PC-3 (cell line): ENCODE data around the gene CMTM7. TPM values are rescaled to one million over a fixed set of nuclear protein-coding genes. Genes with fewer than 3 reads are reported as not detected.

ENCODE experiments used
- ATAC-seq: fragments of 200-7000 bp; cut with Tn5 transposase; 2 replicates; pipeline ENCODE4 v1.9.1; 2020; ENCODE audit warnings: mild to moderate bottlenecking, moderate library complexity
- BruUV-seq: library from RNA; stranded (reverse); fragments of 400-500 nt; replicated peaks from 2 replicates; lab custom pipeline; 2021; lab: Mats Ljungman, UMichigan
- CTCF ChIA-PET: fragments of 300-600 bp; sonication (Branson Sonifier 250); formaldehyde crosslinking; loops from one replicate; lab custom pipeline; 2022; ENCODE audit warnings: antibody characterized with exemption; lab: Charles Lee
- POLR2A ChIA-PET: fragments of 300-600 bp; sonication (Branson Sonifier 250); formaldehyde crosslinking; loops from one replicate; lab custom pipeline; 2022; ENCODE audit warnings: antibody characterized with exemption; ENCODE audit not compliant: unreplicated experiment; lab: Charles Lee
- DNase-seq: peaks from one replicate; pipeline ENCODE4 v3.0.0-alpha.2; 2015
- H2AFZ ChIP-seq: fragments of 300-600 bp; sonication (generic); 2 replicates; pipeline ENCODE4 v1.6.0; 2016; ENCODE audit warnings: antibody characterized with exemption, low read length
- H3F3A ChIP-seq: fragments of 300-600 bp; sonication (generic); one replicate; pipeline ENCODE4 v1.6.0; 2017; ENCODE audit warnings: antibody characterized with exemption, low read length, control low read depth, mild to moderate bottlenecking; ENCODE audit not compliant: unreplicated experiment
- H3K27ac ChIP-seq: fragments of 300-600 bp; sonication (generic); 2 replicates; pipeline ENCODE4 v1.5.1; 2016; ENCODE audit warnings: mild to moderate bottlenecking, low read length
- H3K27me3 ChIP-seq: fragments of 300-600 bp; sonication (generic); 2 replicates; pipeline ENCODE4 v1.6.1; 2016; ENCODE audit warnings: low read length, mixed read lengths
- H3K36me3 ChIP-seq: fragments of 300-600 bp; sonication (generic); 2 replicates; pipeline ENCODE4 v1.6.1; 2016; ENCODE audit warnings: low read depth, mixed run types, low read length, mixed read lengths
- H3K4me1 ChIP-seq: fragments of 300-600 bp; sonication (generic); 2 replicates; pipeline ENCODE4 v1.5.1; 2016; ENCODE audit warnings: low read length; ENCODE audit not compliant: insufficient read depth
- H3K4me2 ChIP-seq: fragments of 300-600 bp; sonication (generic); 2 replicates; pipeline ENCODE4 v1.6.0; 2016; ENCODE audit warnings: low read length
- H3K4me3 ChIP-seq: fragments of 300-600 bp; sonication (generic); 2 replicates; pipeline ENCODE4 v1.5.1; 2016; ENCODE audit warnings: mild to moderate bottlenecking, low read length, mixed read lengths
- H3K79me2 ChIP-seq: fragments of 300-600 bp; sonication (generic); 2 replicates; pipeline ENCODE4 v1.6.1; 2017; ENCODE audit warnings: low read length, mixed read lengths
- H3K9ac ChIP-seq: fragments of 300-600 bp; sonication (generic); 2 replicates; pipeline ENCODE4 v1.6.0; 2016; ENCODE audit warnings: mild to moderate bottlenecking, low read length
- H3K9me2 ChIP-seq: fragments of 300-600 bp; sonication (generic); replicated peaks from 2 replicates; pipeline ENCODE4 v1.6.1; 2016; ENCODE audit warnings: mixed run types, low read length, mixed read lengths
- H3K9me3 ChIP-seq: fragments of 300-600 bp; sonication (generic); 2 replicates; pipeline ENCODE4 v1.6.1; 2016; ENCODE audit warnings: low read length, mixed read lengths
- H4K20me1 ChIP-seq: fragments of 300-600 bp; sonication (generic); 2 replicates; pipeline ENCODE4 v1.6.1; 2016; ENCODE audit warnings: low read length, mixed read lengths
- CTCF ChIP-seq: fragments of 300-600 bp; sonication (generic); conservative IDR thresholded peaks from 2 replicates; pipeline ENCODE4 v1.5.1; 2017; ENCODE audit warnings: antibody characterized with exemption, low read depth, mild to moderate bottlenecking, low read length
- EZH2 ChIP-seq: fragments of 300-600 bp; sonication (generic); IDR thresholded peaks from one replicate; pipeline ENCODE4 v1.6.1; 2017; ENCODE audit warnings: antibody characterized with exemption, mild to moderate bottlenecking, low read length; ENCODE audit not compliant: unreplicated experiment
- EZH2phosphoT487 ChIP-seq: fragments of 300-600 bp; sonication (generic); IDR thresholded peaks from 2 replicates; pipeline ENCODE4 v1.6.1; 2018; ENCODE audit warnings: mild to moderate bottlenecking, antibody characterized with exemption, low read length, borderline replicate concordance
- intact Hi-C: fragments of 100-400 bp; cut with micrococcal nuclease; formaldehyde crosslinking; loops from 2 replicates; pipeline ENCODE4 v1.9.0; 2023
- total RNA-seq: library from RNA; depleted of rRNA; stranded (reverse); fragments of >200 nt; gene quantifications from 2 replicates; pipeline ENCODE4 v1.2.3, GENCODE V29; 2014

Gene CMTM7
- total RNA-seq, 1 experiment from 2014 or later = 37.1 TPM

- H3K9me2 ChIP-seq = no peaks in the 10 kb centered on the region
- no peak for ATAC-seq
- H3K4me1 ChIP-seq = peaks cover 61% of the 10 kb centered on the region
- CTCF ChIA-PET = interaction anchor here (0.6 to 0.7 kb wide), 2 partner anchors 80 to 87 kb away, joined by 4 read pairs; partner anchors contain the start of gene CMTM6
- H3K36me3 ChIP-seq = peaks cover 5% of the 10 kb centered on the region; the same call in 1 of the 2 replicates
- peak overlapping the region; percentile 34; the same call in 1 of the 2 replicates for H3K4me3 ChIP-seq
- peak overlapping the region; percentile 99 for H3K27ac ChIP-seq
- no peak for DNase-seq
- H3K4me2 ChIP-seq = peak overlapping the region; percentile 85
- H3F3A ChIP-seq = peaks cover 28% of the 10 kb centered on the region
- peaks cover 91% of the 10 kb centered on the region for H3K79me2 ChIP-seq
- H3K9me3 ChIP-seq = no peaks in the 10 kb centered on the region
- H2AFZ ChIP-seq = no peak overlapping the region
- no peaks in the 10 kb centered on the region for H3K27me3 ChIP-seq
- intact Hi-C loops = loop anchor here (1.0 kb wide), 4 partner anchors 20 to 47 kb away; partner anchors contain the start of gene CMTM7
- TF ChIP-seq EZH2 (no peak), EZH2phosphoT487 (no peak), CTCF (no peak)
- no peaks in the 10 kb centered on the region for H4K20me1 ChIP-seq
- POLR2A ChIA-PET = interaction anchor here (0.5 kb wide), 1 partner anchor 16 kb away, joined by 4 read pairs; no protein-coding TSS in a partner anchor
- no TSS peak for BruUV-seq
- 0 out of 2 replicates have a peak overlapping the region, but pooled peaks have one; percentile 87 for H3K9ac ChIP-seq
Observed at GRCh38 chr3:32422943-32423342, 31.3 kb downstream of the CMTM7 start.

GRCh38 chr3:32423534-32423933 is 31.9 kb downstream of the CMTM7 start:
- H3K9me3 ChIP-seq = no peaks in the 10 kb centered on the region
- H3K27ac ChIP-seq = peak overlapping the region; percentile 99; the same call in 1 of the 2 replicates
- ChIA-PET CTCF (no interaction called here), POLR2A (no interaction called here)
- no peak for DNase-seq
- H3K36me3 ChIP-seq = peaks cover 1% of the 10 kb centered on the region; the same call in 1 of the 2 replicates
- no peak overlapping the region for H3K9ac ChIP-seq
- H3K79me2 ChIP-seq = peaks cover 91% of the 10 kb centered on the region
- TF ChIP-seq EZH2phosphoT487 = no peak
- TF ChIP-seq CTCF = no peak
- TF ChIP-seq EZH2 = no peak
- peaks cover 28% of the 10 kb centered on the region for H3F3A ChIP-seq
- H3K9me2 ChIP-seq = no peaks in the 10 kb centered on the region
- intact Hi-C loops = no loop called here
- no peak for ATAC-seq
- H3K27me3 ChIP-seq = no peaks in the 10 kb centered on the region
- no TSS peak for BruUV-seq
- no peak overlapping the region for H3K4me3 ChIP-seq
- no peak overlapping the region for H2AFZ ChIP-seq
- H4K20me1 ChIP-seq = no peaks in the 10 kb centered on the region
- no peak overlapping the region for H3K4me2 ChIP-seq
- H3K4me1 ChIP-seq = peaks cover 55% of the 10 kb centered on the region

DNA sequence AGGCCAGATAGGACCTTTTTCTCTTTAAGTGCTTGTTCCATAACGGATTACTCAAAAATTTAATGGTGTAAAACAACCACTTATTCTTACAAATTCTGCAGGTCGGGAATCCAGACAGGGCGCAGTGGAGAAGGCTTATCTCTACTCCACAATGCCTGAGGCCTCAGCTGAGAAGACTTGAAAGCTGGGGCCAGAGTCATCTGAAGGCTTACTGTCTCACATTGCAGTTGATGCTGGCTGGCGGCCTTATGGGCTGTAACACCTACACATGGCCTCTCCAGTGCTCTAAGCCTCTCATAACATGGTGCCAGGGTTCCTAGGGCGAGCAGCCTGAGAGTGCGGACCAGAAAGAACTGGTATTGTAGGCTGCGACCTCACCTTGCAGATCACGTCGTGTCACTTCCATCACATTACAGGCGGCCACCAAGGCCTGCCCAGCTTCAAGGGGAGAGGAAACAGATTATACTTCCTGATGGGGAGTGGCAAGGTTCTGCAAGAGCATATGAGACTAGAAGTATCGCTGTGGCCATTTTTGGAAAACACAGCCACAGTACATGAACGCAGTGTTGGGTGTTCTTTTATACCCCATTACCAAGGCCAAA is 32.4 kb downstream of the CMTM7 start:
- ChIA-PET CTCF (no interaction called here), POLR2A (no interaction called here)
- Histone ChIP-seq H3K79me2 (peaks cover 89% of the 10 kb centered on the region), H4K20me1 (no peaks in the 10 kb centered on the region), H3K27me3 (no peaks in the 10 kb centered on the region), H3K4me2 (no peak overlapping the region), H3K27ac (no peak overlapping the region), H3K4me1 (peaks cover 50% of the 10 kb centered on the region), H3K9me3 (no peaks in the 10 kb centered on the region), H2AFZ (no peak overlapping the region), H3K36me3 (no peaks in the 10 kb centered on the region), H3F3A (peaks cover 27% of the 10 kb centered on the region), H3K9ac (no peak overlapping the region), H3K4me3 (no peak overlapping the region), H3K9me2 (no peaks in the 10 kb centered on the region)
- ATAC-seq = no peak
- BruUV-seq = no TSS peak
- intact Hi-C loops = no loop called here
- TF ChIP-seq CTCF (no peak), EZH2phosphoT487 (no peak), EZH2 (no peak)
- no peak for DNase-seq
